Stimulated activated memory B cell treated with anti-CD40 and anti-IgM and Interleukin-4, amounts not matched to agents 10 μg/mL and 1 μg/mL and 100 μg/mL, for 72 hours (primary cell): ENCODE measurements around the gene TCEA3.

Source experiments
- ATAC-seq: fragments of 150-1000 bp; cut with Tn5 transposase; 2 replicates; pipeline ENCODE4 v1.10.0; 2021
- H3K27ac Mint-ChIP-seq: one replicate; pipeline ENCODE4 v1.8.0; 2022; ENCODE audit warnings: mild to moderate bottlenecking, mixed read lengths
- H3K27me3 Mint-ChIP-seq: one replicate; pipeline ENCODE4 v1.8.0; 2022; ENCODE audit warnings: mixed read lengths
- H3K36me3 Mint-ChIP-seq: one replicate; pipeline ENCODE4 v1.8.0; 2022; ENCODE audit warnings: mixed read lengths
- H3K4me1 Mint-ChIP-seq: one replicate; pipeline ENCODE4 v1.8.0; 2022; ENCODE audit warnings: mixed read lengths
- H3K4me3 Mint-ChIP-seq: one replicate; pipeline ENCODE4 v1.8.0; 2022; ENCODE audit warnings: mild to moderate bottlenecking, moderate library complexity, mixed read lengths
- H3K9me3 Mint-ChIP-seq: one replicate; pipeline ENCODE4 v1.8.0; 2022; ENCODE audit warnings: mixed read lengths

The TCEA3 gene

DNA sequence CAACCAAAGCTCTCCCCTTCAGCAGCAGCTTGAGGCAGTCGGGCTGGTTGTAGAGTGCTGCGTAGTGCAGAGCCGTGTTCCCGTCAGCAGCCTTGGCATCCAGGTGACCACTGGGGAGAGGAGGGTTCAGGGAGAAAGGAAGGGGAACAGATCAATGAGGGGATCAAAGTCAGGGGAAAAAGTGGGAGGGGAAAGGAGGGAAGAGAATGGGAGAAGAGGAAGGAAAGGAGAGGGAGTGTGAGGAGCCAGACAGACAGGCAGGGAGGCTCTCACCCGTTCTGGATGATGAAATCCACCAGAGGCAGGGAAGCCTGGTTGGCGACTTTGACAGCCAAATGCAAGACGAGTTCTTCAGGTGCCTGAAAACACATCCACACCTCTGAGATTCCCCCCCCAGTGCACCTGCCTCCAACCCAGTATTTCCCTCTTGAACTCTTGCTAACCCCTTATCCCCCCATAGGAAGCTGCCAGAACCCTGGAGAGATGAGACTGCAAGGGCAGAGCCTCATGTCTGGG is 9.8 kb upstream of the TCEA3 start:
- no peak for ATAC-seq
- H3K36me3 Mint-ChIP-seq = no peaks in the 10 kb centered on the region

DNA sequence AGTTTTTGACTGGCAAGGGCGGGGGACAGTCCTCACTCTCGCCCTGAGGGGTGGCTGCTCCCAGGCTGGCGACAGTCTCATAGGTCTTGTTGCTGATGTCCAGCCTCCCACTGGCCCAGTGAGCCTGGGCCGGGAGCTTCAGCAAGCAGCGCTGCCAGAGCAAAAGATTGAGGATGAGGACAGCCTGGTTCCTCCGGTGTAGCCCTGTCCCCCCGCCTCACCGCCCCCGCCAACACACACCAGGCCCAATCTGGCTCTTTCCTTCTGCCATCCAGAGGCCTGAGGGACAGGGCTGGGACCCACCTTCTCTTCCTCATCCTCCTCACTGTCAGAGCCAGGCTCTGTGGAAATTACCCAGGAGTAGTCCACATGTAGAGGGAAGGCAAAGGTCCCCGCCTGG is 8.6 kb upstream of the TCEA3 start:
- Mint-ChIP-seq H3K4me1 (no peaks in the 10 kb centered on the region), H3K27me3 (peaks cover 6% of the 10 kb centered on the region), H3K27ac (no peak overlapping the region), H3K4me3 (no peak overlapping the region), H3K36me3 (no peaks in the 10 kb centered on the region), H3K9me3 (no peaks in the 10 kb centered on the region)
- no peak for ATAC-seq

More for the DNA sequence above, 9.8 kb upstream of the TCEA3 start:
- Mint-ChIP-seq H3K4me1 (no peaks in the 10 kb centered on the region), H3K27me3 (peaks cover 2% of the 10 kb centered on the region), H3K27ac (no peak overlapping the region), H3K4me3 (no peak overlapping the region), H3K9me3 (no peaks in the 10 kb centered on the region)

DNA sequence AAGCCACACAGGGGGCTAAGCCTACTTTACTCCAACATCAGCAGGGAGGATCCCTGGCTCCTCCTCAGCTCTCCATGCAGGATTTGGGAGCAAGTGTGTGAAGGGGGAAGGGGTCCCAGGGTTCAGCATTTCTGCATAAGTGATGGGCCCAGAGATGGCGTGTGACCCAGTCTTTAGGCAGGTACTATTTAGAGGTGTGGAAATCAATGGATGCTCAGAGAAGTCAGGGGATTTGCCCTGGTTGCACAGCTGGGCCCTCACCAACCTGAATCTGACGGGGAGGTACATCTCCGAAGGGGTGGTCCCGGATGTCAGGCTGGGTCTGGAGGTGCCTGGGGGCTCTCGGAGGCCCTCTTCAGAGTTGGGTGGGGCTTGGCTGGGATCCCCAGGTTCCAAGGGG is 6.9 kb upstream of the TCEA3 start:
- H3K4me1 Mint-ChIP-seq = no peaks in the 10 kb centered on the region
- no peaks in the 10 kb centered on the region for H3K9me3 Mint-ChIP-seq
- no peak overlapping the region for H3K27ac Mint-ChIP-seq
- no peaks in the 10 kb centered on the region for H3K36me3 Mint-ChIP-seq
- H3K4me3 Mint-ChIP-seq = no peak overlapping the region
- no peak for ATAC-seq
- peaks cover 13% of the 10 kb centered on the region for H3K27me3 Mint-ChIP-seq

DNA sequence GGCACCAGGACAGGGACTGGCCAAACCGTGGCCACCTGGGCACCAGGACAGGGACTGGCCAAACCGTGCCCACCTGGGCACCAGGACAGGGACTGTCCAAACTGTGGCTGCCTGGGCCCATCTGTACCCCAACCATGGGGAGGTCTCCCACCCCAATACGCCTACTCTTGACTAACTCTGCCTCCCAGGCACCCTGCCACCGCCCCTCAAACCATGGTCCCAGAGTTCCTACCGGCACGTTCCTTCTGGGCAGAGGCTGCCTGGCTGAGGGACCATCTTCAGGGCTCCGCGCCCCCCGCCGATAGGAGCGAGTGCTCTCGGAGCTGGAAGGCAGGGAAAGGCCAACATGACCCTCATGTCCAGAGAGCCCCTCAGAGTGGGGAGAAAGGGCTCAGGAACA is 6.3 kb upstream of the TCEA3 start:
- no peaks in the 10 kb centered on the region for H3K9me3 Mint-ChIP-seq
- no peaks in the 10 kb centered on the region for H3K36me3 Mint-ChIP-seq
- H3K4me3 Mint-ChIP-seq = no peak overlapping the region
- no peak for ATAC-seq
- no peaks in the 10 kb centered on the region for H3K4me1 Mint-ChIP-seq
- H3K27me3 Mint-ChIP-seq = peaks cover 20% of the 10 kb centered on the region
- H3K27ac Mint-ChIP-seq = no peak overlapping the region

DNA sequence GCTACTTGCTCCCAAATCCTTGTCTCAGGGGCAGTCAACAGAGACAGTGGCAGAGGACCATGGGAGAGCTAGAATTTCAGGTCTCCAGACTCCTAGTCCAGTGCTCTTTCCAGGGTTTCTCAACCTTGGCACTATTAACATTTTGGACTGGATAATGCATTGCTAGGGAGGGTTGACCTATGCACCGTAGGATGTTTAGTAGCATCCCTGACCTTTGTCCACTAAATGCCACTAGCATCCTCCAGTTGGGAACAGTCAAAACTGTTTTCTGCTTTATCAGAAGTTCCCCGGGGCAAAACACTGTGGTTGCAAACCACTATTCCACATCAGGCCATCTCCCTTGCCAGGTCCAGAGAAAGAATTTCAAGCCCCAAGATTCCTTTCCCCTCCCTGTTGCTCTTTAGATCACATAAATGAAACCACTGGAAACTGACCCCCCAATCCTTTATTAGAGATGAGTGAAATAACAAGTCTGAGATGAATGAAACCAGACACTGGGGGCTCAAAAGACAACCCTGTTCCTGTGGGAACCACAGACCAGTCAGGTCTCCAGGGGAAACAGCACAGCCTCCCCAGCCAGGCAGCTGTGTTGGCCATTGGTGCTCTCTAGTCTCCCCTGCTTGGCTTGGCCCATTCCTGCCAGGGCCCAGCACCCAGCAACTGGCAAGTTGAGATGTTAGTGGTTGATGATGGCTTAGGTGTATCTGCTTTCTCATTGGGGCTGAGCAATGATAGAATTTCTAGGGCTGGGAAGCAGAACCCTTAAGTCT is 3.8 kb upstream of the TCEA3 start:
- Mint-ChIP-seq H3K27me3 (peaks cover 44% of the 10 kb centered on the region), H3K9me3 (no peaks in the 10 kb centered on the region), H3K4me1 (peaks cover 18% of the 10 kb centered on the region), H3K4me3 (no peak overlapping the region), H3K27ac (no peak overlapping the region), H3K36me3 (no peaks in the 10 kb centered on the region)
- no peak for ATAC-seq

DNA sequence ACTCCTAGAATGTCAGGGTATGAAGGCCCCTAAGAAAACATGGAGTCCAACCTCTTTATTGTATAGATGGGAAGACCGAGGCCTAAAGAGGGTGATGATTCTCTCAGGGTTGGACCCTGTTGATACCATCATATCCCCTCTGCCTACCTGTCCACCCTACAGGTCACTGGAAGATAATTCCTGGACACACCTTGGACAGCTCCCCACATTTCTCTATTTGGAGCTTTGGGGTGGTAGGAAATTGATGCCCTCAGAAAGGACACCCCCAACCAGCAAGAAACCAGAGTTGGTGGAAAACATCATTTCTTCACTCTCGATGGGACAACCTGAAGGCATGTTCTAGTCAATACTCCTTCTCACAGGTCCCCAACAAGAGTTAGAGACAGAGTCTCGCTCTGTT is 3.0 kb upstream of the TCEA3 start:
- ATAC-seq = no peak
- Mint-ChIP-seq H3K4me3 (no peak overlapping the region), H3K27me3 (peaks cover 52% of the 10 kb centered on the region), H3K9me3 (no peaks in the 10 kb centered on the region), H3K4me1 (peaks cover 25% of the 10 kb centered on the region), H3K36me3 (no peaks in the 10 kb centered on the region), H3K27ac (no peak overlapping the region)

DNA sequence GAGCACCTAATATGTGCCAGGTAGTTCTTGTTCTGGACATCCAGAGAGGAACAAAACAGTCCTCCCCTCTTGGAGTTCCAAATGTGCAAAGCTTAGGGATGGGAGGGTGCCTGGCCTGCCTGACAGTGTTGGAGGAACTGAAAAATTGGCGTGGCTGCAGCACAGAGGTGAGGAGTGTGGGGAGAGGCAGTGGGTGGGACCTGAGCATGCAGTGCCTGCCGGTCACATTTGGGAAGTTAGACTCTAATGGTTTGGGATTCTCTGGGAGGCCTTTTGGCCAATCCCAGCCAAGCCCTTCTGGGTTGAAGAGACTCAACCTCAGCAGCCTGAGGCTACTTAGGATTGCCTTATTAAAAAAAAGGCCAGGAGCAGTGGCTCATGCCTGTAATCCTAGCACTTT is 2.3 kb upstream of the TCEA3 start:
- Mint-ChIP-seq H3K4me1 (peaks cover 30% of the 10 kb centered on the region), H3K27ac (no peak overlapping the region), H3K9me3 (no peaks in the 10 kb centered on the region), H3K4me3 (no peak overlapping the region), H3K27me3 (peaks cover 59% of the 10 kb centered on the region), H3K36me3 (no peaks in the 10 kb centered on the region)
- ATAC-seq = no peak

DNA sequence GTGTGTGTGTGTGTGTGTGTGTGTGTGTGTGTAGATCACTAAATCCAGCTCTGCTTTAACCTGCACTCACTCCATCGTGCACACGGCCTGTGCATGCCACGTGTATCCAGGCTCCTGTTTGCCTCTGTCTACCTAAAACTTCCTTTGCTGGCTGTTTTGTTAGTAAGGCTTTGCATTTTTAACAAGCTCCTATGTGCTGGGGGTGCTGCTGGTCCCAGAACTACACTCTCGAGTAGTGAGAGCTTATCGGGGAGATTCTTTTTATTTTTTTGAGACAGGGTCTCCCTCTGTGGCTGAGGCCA is 596 bp upstream of the TCEA3 start:
- no peak for ATAC-seq
- Mint-ChIP-seq H3K9me3 (no peaks in the 10 kb centered on the region), H3K27me3 (peaks cover 60% of the 10 kb centered on the region), H3K4me3 (no peak overlapping the region), H3K27ac (no peak overlapping the region), H3K36me3 (no peaks in the 10 kb centered on the region), H3K4me1 (peaks cover 30% of the 10 kb centered on the region)

DNA sequence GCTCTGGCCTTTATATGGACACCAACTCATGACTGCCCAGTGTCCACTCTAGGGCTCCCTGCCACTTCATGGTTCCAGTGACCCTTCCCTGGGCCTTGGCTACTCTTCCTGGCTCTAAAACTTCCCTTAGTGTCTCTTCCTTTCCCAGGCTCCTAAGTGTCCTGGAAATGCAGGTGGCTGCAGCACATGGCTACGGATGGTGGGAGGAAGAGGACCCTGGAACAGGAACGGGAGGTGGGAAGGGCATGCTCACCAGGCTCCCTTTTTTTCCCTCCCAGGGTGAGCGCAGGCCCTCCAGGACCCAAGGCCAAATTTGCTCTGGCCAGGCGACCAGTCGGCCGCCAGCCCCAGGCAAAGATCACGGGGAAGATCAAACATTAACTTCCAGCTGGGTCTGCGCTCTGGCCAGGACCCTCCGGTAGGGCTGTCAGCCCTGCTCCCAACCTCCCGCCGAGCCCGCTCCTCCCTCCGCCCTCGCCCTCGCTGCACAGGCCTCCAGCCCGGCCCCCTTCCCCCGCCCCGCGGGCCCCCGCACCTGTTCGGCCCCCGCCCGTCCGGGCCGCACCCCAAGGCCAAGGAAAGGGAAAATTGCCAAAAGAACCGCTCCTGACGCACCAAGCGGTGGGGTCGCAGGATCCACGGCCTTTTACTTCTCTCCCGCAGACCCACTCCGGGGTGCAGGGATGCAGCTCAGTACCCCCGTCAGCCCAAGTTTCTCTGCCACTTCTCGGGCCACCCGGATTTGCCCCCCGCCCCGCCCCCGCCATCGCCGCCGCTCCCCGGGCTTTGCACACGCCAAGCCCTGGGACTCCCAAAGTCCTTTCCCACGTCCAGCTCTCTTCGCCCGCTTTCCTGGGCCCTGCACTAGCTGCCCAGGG is 894 bp downstream of the TCEA3 start:
- ATAC-seq = no peak
- H3K9me3 Mint-ChIP-seq = no peaks in the 10 kb centered on the region
- no peak overlapping the region for H3K27ac Mint-ChIP-seq
- H3K4me1 Mint-ChIP-seq = peaks cover 30% of the 10 kb centered on the region
- peak overlapping the region; percentile 85 for H3K4me3 Mint-ChIP-seq
- no peaks in the 10 kb centered on the region for H3K36me3 Mint-ChIP-seq
- H3K27me3 Mint-ChIP-seq = peaks cover 54% of the 10 kb centered on the region

DNA sequence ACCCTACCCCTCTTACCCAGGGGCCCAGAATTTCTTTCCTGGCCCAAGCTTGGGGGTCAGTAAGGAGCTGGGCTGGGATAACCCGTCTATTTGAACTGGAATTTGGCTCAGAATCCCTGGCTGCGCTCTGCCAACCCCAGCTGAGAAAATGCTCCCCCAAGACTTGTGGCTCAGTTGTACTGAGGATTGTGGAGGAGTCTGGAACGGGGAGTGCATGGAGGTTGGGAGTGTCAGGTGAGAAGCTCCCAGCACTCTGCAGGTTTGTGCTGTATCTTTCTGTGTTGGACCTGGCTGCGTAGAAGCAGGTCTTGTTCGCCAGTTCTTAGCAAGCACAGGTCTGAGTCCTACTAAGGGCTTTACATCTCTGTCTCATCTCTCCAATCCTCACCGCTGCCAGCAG is 1.6 kb downstream of the TCEA3 start:
- no peak overlapping the region for H3K27ac Mint-ChIP-seq
- H3K9me3 Mint-ChIP-seq = no peaks in the 10 kb centered on the region
- no peak for ATAC-seq
- no peak overlapping the region for H3K4me3 Mint-ChIP-seq
- no peaks in the 10 kb centered on the region for H3K36me3 Mint-ChIP-seq
- H3K4me1 Mint-ChIP-seq = peaks cover 30% of the 10 kb centered on the region
- peaks cover 54% of the 10 kb centered on the region for H3K27me3 Mint-ChIP-seq

DNA sequence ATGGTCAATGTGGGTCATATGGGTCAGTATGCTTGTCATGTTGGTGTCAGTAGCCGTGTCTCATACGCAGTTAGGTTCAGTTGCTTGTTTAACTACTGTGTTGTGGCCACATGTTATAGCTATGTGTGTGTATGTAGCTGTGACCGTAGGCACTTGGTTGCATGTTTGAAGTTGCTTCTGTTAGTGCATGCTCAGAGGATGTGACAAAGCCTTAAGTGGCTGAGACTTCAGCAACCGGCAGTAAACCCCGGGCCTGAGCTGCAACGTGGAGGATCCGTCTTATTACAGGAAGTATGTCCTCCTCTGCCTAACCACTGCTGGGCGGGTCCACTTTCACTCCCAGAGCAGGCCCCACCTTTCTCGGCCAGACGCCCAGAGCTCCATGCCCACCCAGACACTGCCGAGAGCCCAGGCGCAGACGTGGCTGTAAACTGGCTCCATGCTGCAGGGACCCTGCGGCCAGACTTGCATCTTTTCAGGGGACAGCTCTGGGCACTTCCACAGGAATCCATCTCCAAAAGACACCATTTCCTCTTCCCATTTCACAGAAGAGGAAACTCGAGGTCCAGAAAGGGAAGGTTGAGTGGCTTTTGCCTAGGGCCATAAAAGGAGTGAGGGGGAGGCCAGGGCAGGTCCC is 2.2 kb downstream of the TCEA3 start:
- H3K27me3 Mint-ChIP-seq = peaks cover 54% of the 10 kb centered on the region
- ATAC-seq = no peak
- H3K36me3 Mint-ChIP-seq = no peaks in the 10 kb centered on the region
- H3K4me3 Mint-ChIP-seq = no peak overlapping the region
- no peaks in the 10 kb centered on the region for H3K9me3 Mint-ChIP-seq
- H3K4me1 Mint-ChIP-seq = peaks cover 30% of the 10 kb centered on the region
- H3K27ac Mint-ChIP-seq = no peak overlapping the region

DNA sequence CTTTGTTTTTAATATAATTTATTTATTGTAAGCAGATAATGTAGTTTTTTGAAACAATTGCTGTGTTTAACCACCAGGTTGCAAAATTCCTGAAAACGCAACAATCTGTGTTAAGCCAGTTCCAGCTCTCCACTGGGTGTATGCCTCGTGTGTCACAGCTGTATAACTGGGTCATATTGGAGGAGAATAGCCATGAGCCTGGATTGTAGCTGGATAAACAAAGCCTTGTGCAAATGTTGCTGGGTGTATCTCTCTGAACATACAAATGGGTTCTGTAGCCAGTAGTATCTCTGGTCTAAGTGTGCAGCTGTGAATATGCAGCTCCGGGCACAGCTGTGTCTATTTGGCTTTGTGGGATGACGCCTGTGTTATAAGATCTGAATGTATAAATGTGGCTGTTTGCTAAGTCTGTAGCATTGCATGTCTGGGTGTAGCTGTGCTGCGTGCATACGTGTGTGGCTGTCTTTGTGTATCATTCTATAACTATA is 2.8 kb downstream of the TCEA3 start:
- no peaks in the 10 kb centered on the region for H3K9me3 Mint-ChIP-seq
- H3K36me3 Mint-ChIP-seq = no peaks in the 10 kb centered on the region
- no peak overlapping the region for H3K4me3 Mint-ChIP-seq
- ATAC-seq = no peak
- H3K27me3 Mint-ChIP-seq = peaks cover 50% of the 10 kb centered on the region
- H3K4me1 Mint-ChIP-seq = peaks cover 30% of the 10 kb centered on the region
- H3K27ac Mint-ChIP-seq = no peak overlapping the region

DNA sequence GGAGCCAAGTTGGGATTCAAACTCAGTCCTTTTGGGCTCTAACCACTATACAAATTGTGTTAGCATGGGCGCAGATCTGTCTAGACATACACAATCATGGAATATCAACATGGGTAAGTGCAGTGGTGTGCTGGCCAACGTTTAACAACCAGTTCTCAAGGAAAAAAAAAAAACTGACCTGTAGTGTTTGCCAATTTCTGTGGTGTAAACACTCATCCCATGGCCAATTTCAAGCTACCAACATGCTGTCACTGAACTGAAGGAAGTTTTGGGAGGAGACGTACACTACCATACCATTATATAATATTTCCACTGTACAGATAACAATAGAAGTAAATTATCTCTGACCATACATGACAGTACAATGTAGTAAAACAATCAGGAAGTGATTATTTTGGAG is 3.2 kb downstream of the TCEA3 start:
- Mint-ChIP-seq H3K27me3 (peaks cover 45% of the 10 kb centered on the region), H3K27ac (no peak overlapping the region), H3K4me1 (peaks cover 30% of the 10 kb centered on the region), H3K9me3 (no peaks in the 10 kb centered on the region), H3K36me3 (no peaks in the 10 kb centered on the region), H3K4me3 (no peak overlapping the region)
- ATAC-seq = no peak

DNA sequence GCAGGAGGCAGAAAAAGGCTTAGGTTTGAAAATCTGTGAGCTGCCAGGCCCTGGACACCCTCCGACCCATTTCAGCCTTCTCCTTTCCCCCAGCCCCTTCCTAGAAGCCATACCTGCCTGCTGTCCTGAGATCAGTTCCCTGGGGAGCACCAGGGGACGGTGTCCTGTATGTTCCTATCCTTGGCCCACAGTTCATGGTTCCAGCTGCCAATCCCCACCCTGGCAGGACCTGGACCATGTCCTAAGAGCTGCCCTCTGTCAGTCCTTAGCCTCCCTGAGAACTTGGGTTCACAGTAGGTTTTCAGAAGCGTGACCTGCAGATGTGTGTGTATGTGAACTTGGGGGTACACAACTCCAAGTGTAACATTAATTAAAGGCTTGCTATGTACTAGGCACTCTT is 3.8 kb downstream of the TCEA3 start:
- Mint-ChIP-seq H3K27ac (no peak overlapping the region), H3K36me3 (no peaks in the 10 kb centered on the region), H3K27me3 (peaks cover 40% of the 10 kb centered on the region), H3K4me1 (peaks cover 30% of the 10 kb centered on the region), H3K9me3 (no peaks in the 10 kb centered on the region), H3K4me3 (no peak overlapping the region)
- no peak for ATAC-seq

DNA sequence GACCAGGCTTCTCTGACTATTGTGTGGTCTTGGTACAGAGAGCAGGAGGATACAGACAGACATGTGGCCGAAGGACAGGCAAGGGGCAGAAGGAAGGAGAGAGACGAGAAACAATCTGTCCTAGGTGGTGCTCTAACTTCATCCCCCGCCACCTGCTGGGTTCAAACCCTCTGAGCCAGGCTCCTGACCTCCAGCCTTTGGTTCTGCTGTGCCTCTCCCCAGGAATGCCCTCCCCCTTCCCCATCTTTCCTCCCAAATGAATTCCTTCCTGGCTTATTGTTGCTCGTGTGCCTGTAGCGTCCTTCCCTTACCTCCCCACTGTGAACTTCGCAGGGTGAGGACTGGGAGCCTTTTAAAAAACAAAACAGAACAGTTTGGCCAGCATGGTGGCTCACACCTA is 5.4 kb downstream of the TCEA3 start:
- H3K27ac Mint-ChIP-seq = no peak overlapping the region
- no peaks in the 10 kb centered on the region for H3K9me3 Mint-ChIP-seq
- H3K36me3 Mint-ChIP-seq = no peaks in the 10 kb centered on the region
- no peak for ATAC-seq
- peaks cover 21% of the 10 kb centered on the region for H3K4me1 Mint-ChIP-seq
- peaks cover 24% of the 10 kb centered on the region for H3K27me3 Mint-ChIP-seq
- no peak overlapping the region for H3K4me3 Mint-ChIP-seq
